Activated CD4-positive, alpha-beta T cell treated with anti-CD3 and anti-CD28 coated beads for 24 hours (primary cell): ENCODE data around the gene CASP1.

Experiments
- DNase-seq, 2 donors: peaks; one replicate each; pipeline ENCODE4 v3.0.0-alpha.2; 2020; ENCODE audit warnings: low read depth in 2 of 2

Gene CASP1

GRCh38 chr11:104984808-104985207 lies 50.1 kb downstream of the CASP1 start:
- no peak for DNase-seq

DNA sequence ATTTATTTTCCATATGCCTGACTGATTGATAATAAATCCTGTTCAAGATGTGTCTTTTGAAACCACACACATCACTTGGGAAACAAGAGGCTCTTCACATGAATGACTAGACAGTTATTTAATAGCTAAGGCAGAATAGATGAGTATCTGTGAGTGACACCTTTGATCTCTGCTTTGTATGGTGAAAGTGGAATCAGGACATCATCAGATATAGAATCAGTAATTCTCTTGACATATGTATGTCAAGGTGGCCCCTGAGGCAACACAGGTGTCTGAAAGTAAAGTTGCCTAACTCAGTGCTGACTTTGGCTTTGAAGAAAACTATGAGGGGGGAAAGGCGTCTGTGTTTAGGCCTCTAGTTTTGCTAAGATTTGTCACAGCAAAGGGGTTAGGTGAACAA lies 55.1 kb downstream of the CASP1 start:
- DNase-seq = no peak
